Mucosa of descending colon (tissue), 3 donors: ENCODE data around the gene FN3KRP. TPM values are rescaled to one million over a fixed set of nuclear protein-coding genes. Genes with fewer than 3 reads are reported as not detected.
"Not testable (repeated sequence)": the region's sequence is repeated elsewhere in the genome, so short reads cannot be mapped to it uniquely, and the experiment has no call there.

Source experiments
- ATAC-seq: fragments of 200-7000 bp; cut with Tn5 transposase; one replicate; pipeline ENCODE4 v1.9.1; 2020; ENCODE audit warnings: mild to moderate bottlenecking, moderate library complexity
- DNase-seq, 3 donors: peaks; one replicate each; pipeline ENCODE4 v3.0.0-alpha.2; 2020
- H3K36me3 ChIP-seq: fragments of 200-600 bp; one replicate; pipeline ENCODE4 v1.8.0; 2021; ENCODE audit warnings: low read depth, mild to moderate bottlenecking
- H3K4me1 ChIP-seq: fragments of 200-600 bp; one replicate; pipeline ENCODE4 v1.8.0; 2021; ENCODE audit warnings: low read depth, mild to moderate bottlenecking
- H3K4me3 ChIP-seq: fragments of 200-600 bp; one replicate; pipeline ENCODE4 v1.8.0; 2021; ENCODE audit warnings: mild to moderate bottlenecking
- H3K9me3 ChIP-seq: fragments of 200-600 bp; one replicate; pipeline ENCODE4 v1.8.0; 2021; ENCODE audit warnings: mild to moderate bottlenecking
- intact Hi-C, 2 donors: fragments of 100-400 bp; cut with DNase I in 1 of 2; cut with micrococcal nuclease in 1 of 2; formaldehyde crosslinking; loops; one replicate each; pipeline versions ENCODE4 v1.11.0 to v1.11.1; 2022; cut with DNase I, micrococcal nuclease
- microRNA-seq: library from miRNA; unstranded; fragments of <30 nt; microRNA quantifications from one replicate; pipeline ENCODE4, GENCODE V29; 2019
- total RNA-seq, 3 donors: library from RNA; stranded (reverse); fragmentation: NEBNext Ultra II Directional in 2 of 3; extraction: Animal tissue kit (Norgen Biotek cat#: 25700) in 2 of 3; gene quantifications; one replicate each; pipeline versions ENCODE4 v1.2.1 to v1.2.4, GENCODE V29; 2021 to 2023
- TF ChIP-seq, protein P1 (sequence below): fragments of 200-600 bp; IDR thresholded peaks from one replicate; pipeline ENCODE4 v1.8.0; 2022; ENCODE audit warnings: antibody characterized with exemption, mild to moderate bottlenecking
- donor health status: DM: no; HTN: no; CAD: no; lungs with moderate emphysema.
- donor health status: DM: no; HTN: no; CAD: no.
- donor health status: DM: no; HTN: yes; CAD: no.

Gene FN3KRP
- total RNA-seq, 3 donors from 2014 or later, result 30.8 to 36.1 (median 34.8) TPM

DNA sequence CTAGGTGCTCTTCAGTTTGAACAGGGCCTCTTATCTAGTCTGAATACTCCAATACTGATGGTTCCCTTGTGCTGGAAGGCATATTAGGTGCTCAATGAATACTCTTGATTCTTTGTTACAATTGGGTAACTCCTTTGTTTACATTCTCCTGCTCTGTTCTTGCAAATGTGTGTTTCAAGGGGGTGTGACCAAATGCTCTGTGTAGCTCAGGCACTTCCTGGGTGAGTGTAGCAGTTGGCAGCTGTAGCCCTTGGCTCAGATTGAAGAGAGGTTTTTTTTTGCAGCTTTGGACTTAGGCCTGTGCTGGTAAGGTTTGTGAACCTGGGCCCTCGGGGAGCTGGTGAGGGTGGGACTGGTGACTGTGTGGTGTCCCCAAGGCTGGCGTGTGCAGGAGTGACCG is 55.5 kb downstream of the FN3KRP start:
- peak; percentile 91 for ATAC-seq
- intact Hi-C loops, result no loop called here
- Histone ChIP-seq H3K4me3 (no peak overlapping the region), H3K9me3 (no peaks in the 10 kb centered on the region), H3K4me1 (peaks cover 13% of the 10 kb centered on the region), H3K36me3 (no peaks in the 10 kb centered on the region)
- TF ChIP-seq, protein P1, sequence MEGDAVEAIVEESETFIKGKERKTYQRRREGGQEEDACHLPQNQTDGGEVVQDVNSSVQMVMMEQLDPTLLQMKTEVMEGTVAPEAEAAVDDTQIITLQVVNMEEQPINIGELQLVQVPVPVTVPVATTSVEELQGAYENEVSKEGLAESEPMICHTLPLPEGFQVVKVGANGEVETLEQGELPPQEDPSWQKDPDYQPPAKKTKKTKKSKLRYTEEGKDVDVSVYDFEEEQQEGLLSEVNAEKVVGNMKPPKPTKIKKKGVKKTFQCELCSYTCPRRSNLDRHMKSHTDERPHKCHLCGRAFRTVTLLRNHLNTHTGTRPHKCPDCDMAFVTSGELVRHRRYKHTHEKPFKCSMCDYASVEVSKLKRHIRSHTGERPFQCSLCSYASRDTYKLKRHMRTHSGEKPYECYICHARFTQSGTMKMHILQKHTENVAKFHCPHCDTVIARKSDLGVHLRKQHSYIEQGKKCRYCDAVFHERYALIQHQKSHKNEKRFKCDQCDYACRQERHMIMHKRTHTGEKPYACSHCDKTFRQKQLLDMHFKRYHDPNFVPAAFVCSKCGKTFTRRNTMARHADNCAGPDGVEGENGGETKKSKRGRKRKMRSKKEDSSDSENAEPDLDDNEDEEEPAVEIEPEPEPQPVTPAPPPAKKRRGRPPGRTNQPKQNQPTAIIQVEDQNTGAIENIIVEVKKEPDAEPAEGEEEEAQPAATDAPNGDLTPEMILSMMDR, result no peak
- peak; percentile 55 to 65 (median 62) for DNase-seq

DNA sequence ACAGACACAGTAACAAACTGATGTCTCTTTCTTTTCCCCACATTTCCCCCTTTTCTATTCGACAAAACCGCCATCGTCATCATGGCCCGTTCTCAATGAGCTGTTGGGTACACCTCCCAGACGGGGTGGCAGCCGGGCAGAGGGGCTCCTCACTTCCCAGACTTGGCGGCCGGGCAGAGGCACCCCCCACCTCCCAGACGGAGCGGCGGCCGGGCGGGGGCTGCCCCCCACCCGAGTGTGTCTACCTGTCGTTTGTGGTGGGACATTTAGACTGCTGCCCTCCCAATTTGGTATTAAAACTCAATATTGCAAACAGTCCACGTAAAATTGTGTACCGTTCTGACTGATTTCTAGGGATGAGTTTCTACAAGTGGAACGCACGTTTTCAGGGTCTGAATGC is 58.0 kb downstream of the FN3KRP start:
- intact Hi-C loops, ATAC-seq, H3K36me3 ChIP-seq, H3K4me3 ChIP-seq, H3K9me3 ChIP-seq, DNase-seq: not testable (repeated sequence)
- H3K4me1 ChIP-seq, result peaks cover 13% of the 10 kb centered on the region

DNA sequence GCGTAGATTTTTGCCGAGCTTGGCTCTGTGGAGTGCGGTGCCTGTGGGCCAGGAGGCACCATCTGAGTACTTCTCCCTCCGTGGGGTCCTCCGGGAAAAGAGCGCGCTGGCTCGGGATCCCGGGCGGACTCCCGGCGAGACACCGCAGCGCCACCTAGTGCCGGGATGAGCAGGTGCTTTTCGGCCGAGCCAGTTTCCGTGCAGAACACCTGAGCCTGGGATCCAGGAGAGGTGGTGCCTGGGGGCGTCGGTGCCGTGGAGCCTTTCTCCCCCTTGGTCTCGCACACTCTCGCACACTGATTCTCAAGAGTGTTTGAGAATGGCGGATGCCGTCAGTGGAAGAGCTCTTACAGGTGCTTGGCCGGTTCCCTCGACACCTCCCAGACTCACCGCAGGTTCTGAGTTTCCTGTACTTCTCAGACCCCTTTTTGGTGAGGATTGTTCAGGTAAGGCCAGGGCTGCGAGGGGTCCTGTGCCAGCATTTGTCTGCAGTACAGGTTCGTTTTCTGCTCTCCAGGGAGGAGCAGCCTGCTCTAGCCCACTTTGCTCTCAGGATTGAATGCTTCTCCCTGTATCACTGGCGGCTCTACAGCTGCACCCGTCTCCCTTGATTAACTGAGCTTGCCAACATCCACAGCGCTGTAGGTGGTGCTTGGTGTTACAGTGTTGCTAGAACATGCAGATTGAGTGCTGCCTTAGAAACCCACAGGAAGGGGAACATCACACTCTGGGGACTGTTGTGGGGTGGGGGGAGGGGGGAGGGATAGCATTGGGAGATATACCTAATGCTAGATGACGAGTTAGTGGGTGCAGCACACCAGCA is 58.7 kb downstream of the FN3KRP start:
- H3K9me3 ChIP-seq, result no peaks in the 10 kb centered on the region
- no peak overlapping the region for H3K4me3 ChIP-seq
- peak; percentile 72 to 83 (median 82) for DNase-seq
- peak; percentile 73 for ATAC-seq
- no peaks in the 10 kb centered on the region for H3K36me3 ChIP-seq
- H3K4me1 ChIP-seq, result peaks cover 13% of the 10 kb centered on the region
- intact Hi-C loops, result no loop called here
- TF ChIP-seq, protein P1, result peak; percentile 83

DNA sequence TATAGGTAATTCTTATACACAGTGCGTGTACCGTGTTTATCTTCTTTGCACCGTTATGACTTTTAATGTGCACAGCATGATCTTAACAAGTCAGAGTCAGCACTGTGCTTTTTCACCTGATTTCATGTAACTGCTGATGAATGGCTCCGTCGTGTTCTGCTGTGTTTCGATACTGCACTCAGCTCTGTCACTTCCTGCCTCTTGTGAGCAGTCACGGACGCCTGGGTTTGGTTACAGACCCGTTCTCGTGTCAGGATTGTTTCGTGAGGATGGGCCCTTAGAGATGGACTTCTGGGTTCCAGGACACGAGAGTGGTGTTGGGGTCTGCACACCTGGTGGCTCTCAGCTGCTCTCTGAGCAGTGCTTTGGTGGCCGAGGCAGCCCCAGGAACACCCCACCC is 59.9 kb downstream of the FN3KRP start:
- Histone ChIP-seq H3K36me3 (no peaks in the 10 kb centered on the region), H3K4me3 (no peak overlapping the region), H3K9me3 (no peaks in the 10 kb centered on the region), H3K4me1 (peaks cover 13% of the 10 kb centered on the region)
- TF ChIP-seq, protein P1, result no peak
- intact Hi-C loops, result no loop called here
- no peak for ATAC-seq
- no peak for DNase-seq

Small RNA genes within 50 kb of the gene (microRNA-seq; reads per million reads assigned to microRNA genes)
- 1.6 reads per million for gene MIR4525

Other genes with a start within 250 kb of the FN3KRP start
- 10 to 100 TPM; 39.7 to 62.3 (median 43.5) TPM for gene FOXK2, start 197.0 kb upstream of the FN3KRP start, total RNA-seq
- 10 to 100 TPM; 69.0 to 76.0 (median 74.4) TPM for gene WDR45B, start 68.3 kb upstream of the FN3KRP start, total RNA-seq
- gene RAB40B, start 18.0 kb upstream of the FN3KRP start, total RNA-seq, result 10 to 100 TPM; 21.0 to 52.4 (median 23.9) TPM
- gene FN3K, start 18.9 kb downstream of the FN3KRP start, total RNA-seq, result 10 to 100 TPM; 39.4 to 45.5 (median 40.8) TPM
- 10 to 100 TPM; 41.3 to 76.0 (median 55.4) TPM for gene TBCD, start 35.4 kb downstream of the FN3KRP start, total RNA-seq
- gene ZNF750, start 123.3 kb downstream of the FN3KRP start, total RNA-seq, result not detected